Liver (tissue), 9 donors: ENCODE results near the gene CDC42EP3. TPM values are rescaled to one million over a fixed set of nuclear protein-coding genes. Genes with fewer than 3 reads are reported as not detected.

Experiments
- DNase-seq: peaks from one replicate; pipeline ENCODE4 v3.0.0-alpha.2; 2017; ENCODE audit warnings: low spot score
- H3K27ac ChIP-seq, 2 donors: one replicate each; pipeline ENCODE4 v1.7.0; 2013; ENCODE audit warnings: inconsistent platforms in 2 of 2, low read length in 2 of 2, control low read depth in 1 of 2, low read depth in 1 of 2, mild to moderate bottlenecking in 1 of 2
- H3K27me3 ChIP-seq, 4 donors: one replicate each; pipeline versions ENCODE4 v1.6.1 to v1.7.0; 2013; ENCODE audit warnings: low read length in 3 of 4, inconsistent platforms in 1 of 4, mild to moderate bottlenecking in 1 of 4, moderate library complexity in 1 of 4; ENCODE audit not compliant: control insufficient read depth in 4 of 4, insufficient read depth in 4 of 4
- H3K36me3 ChIP-seq, 4 donors: one replicate each; pipeline versions ENCODE4 v1.6.1 to v1.7.0; 2013; ENCODE audit warnings: low read length in 3 of 4, mild to moderate bottlenecking in 3 of 4, low read depth in 1 of 4, moderate library complexity in 1 of 4; ENCODE audit not compliant: control insufficient read depth in 4 of 4, insufficient read depth in 3 of 4
- H3K4me1 ChIP-seq, 4 donors: one replicate each; pipeline versions ENCODE4 v1.6.1 to v1.7.0; 2013; ENCODE audit warnings: low read length in 3 of 4, mild to moderate bottlenecking in 3 of 4, moderate library complexity in 1 of 4; ENCODE audit not compliant: control insufficient read depth in 4 of 4, insufficient read depth in 4 of 4
- H3K4me3 ChIP-seq, 3 donors: one replicate each; pipeline versions ENCODE4 v1.6.1 to v1.7.0; 2013; ENCODE audit warnings: low read length in 3 of 3, control low read depth in 1 of 3, low read depth in 1 of 3, mild to moderate bottlenecking in 1 of 3
- H3K9ac ChIP-seq, 2 donors: one replicate each; pipeline ENCODE4 v1.7.0; 2013; ENCODE audit warnings: low read length in 2 of 2, mild to moderate bottlenecking in 2 of 2, moderate library complexity in 2 of 2, control low read depth in 1 of 2, low read depth in 1 of 2
- H3K9me3 ChIP-seq, 4 donors: one replicate each; pipeline versions ENCODE4 v1.6.1 to v1.7.0; 2013; ENCODE audit warnings: low read length in 3 of 4; ENCODE audit not compliant: control insufficient read depth in 4 of 4
- ATF3 ChIP-seq: IDR thresholded peaks from 2 replicates; pipeline ENCODE4 v1.6.1; 2016; ENCODE audit warnings: antibody characterized with exemption
- FOXA1 ChIP-seq: IDR thresholded peaks from 2 replicates; pipeline ENCODE4 v1.6.1; 2016; ENCODE audit warnings: antibody characterized with exemption
- FOXA2 ChIP-seq: IDR thresholded peaks from 2 replicates; pipeline ENCODE4 v1.6.1; 2016; ENCODE audit warnings: antibody characterized with exemption
- GABPA ChIP-seq, 2 donors: IDR thresholded peaks in 1 of 2; conservative IDR thresholded peaks in 1 of 2; 2 replicates each; pipeline ENCODE4 v1.6.1; 2016; ENCODE audit warnings: antibody characterized with exemption in 2 of 2, mild to moderate bottlenecking in 1 of 2, moderate library complexity in 1 of 2
- HNF4A ChIP-seq, 2 donors: conservative IDR thresholded peaks; 2 replicates each; pipeline ENCODE4 v1.6.1; 2016; ENCODE audit warnings: antibody characterized with exemption in 2 of 2, mild to moderate bottlenecking in 2 of 2
- HNF4G ChIP-seq: IDR thresholded peaks from 2 replicates; pipeline ENCODE4 v1.6.1; 2016; ENCODE audit warnings: antibody characterized with exemption
- JUND ChIP-seq, 2 donors: IDR thresholded peaks; 2 replicates each; pipeline ENCODE4 v1.6.1; 2016; ENCODE audit warnings: antibody characterized with exemption in 2 of 2
- MAX ChIP-seq: IDR thresholded peaks from 2 replicates; pipeline ENCODE4 v1.6.1; 2016; ENCODE audit warnings: antibody characterized with exemption
- NR2F2 ChIP-seq: IDR thresholded peaks from 2 replicates; pipeline ENCODE4 v1.6.1; 2016; ENCODE audit warnings: antibody characterized with exemption
- RAD21 ChIP-seq, 2 donors: IDR thresholded peaks; 2 replicates each; pipeline ENCODE4 v1.6.1; 2016; ENCODE audit warnings: antibody characterized with exemption in 2 of 2, mild to moderate bottlenecking in 2 of 2
- REST ChIP-seq: IDR thresholded peaks from 2 replicates; pipeline ENCODE4 v1.6.1; 2016; ENCODE audit warnings: antibody characterized with exemption, mild to moderate bottlenecking
- RXRA ChIP-seq, 2 donors: IDR thresholded peaks; 2 replicates each; pipeline ENCODE4 v1.6.1; 2017 to 2018; ENCODE audit warnings: antibody characterized with exemption in 2 of 2, mild to moderate bottlenecking in 1 of 2
- SP1 ChIP-seq: IDR thresholded peaks from 2 replicates; pipeline ENCODE4 v1.6.1; 2018; ENCODE audit warnings: antibody characterized with exemption, mild to moderate bottlenecking
- TAF1 ChIP-seq: conservative IDR thresholded peaks from 2 replicates; pipeline ENCODE4 v1.6.1; 2016; ENCODE audit warnings: antibody characterized with exemption, mild to moderate bottlenecking
- YY1 ChIP-seq: IDR thresholded peaks from 2 replicates; pipeline ENCODE4 v1.6.1; 2016; ENCODE audit warnings: antibody characterized with exemption, mild to moderate bottlenecking
- WGBS: extraction: QIAGEN DNeasy Blood & Tissue Kit; methylation state at CpG from one replicate; pipeline ENCODE4 v1.1.7; 2013; 5-methylcytosine and 5-hydroxymethylcytosine counted together
- polyA plus RNA-seq, 2 donors: library from polyadenylated mRNA; stranded (reverse) in 1 of 2; unstranded in 1 of 2; fragments of 200-250 nt in 1 of 2; fragments of >200 nt in 1 of 2; fragmentation: Nextera tagmentation in 1 of 2; extraction: Ambion mirVana in 1 of 2; gene quantifications; one replicate each; pipeline versions ENCODE4 v1.2.1 to v1.2.3, GENCODE V29; 2013 to 2015
- total RNA-seq, 2 donors: library from RNA; depleted of rRNA; stranded (reverse); fragments of >200 nt; gene quantifications; one replicate each; pipeline ENCODE4 v1.2.3, GENCODE V29; 2014
- donor health status: healthy.
- donor health status: healthy.
- donor health status: healthy.
- donor health status: healthy.
- donor health status: healthy.

The CDC42EP3 gene
- total and polyA plus RNA-seq, 4 donors: 2.5 to 4.1 (median 3.3) TPM

- H3K4me3 ChIP-seq: peak overlapping the region; percentile 84 to 93 (median 86)
- 42% methylated on average over 11 of the region's 11 CpGs for WGBS
- TF ChIP-seq JUND (IDR thresholded peaks at IDR 0.05) (no peak), HNF4G (no peak), HNF4A (conservative IDR thresholded peaks at IDR 0.05) (no peak), TAF1 (no peak), RXRA (IDR thresholded peaks at IDR 0.05) (no peak), SP1 (no peak), FOXA1 (no peak), MAX (no peak)
These were observed 949 bp downstream of the CDC42EP3 start for GRCh38 chr2:37670378-37671008.

GRCh38 chr2:37669446-37669845 lies 2.0 kb downstream of the CDC42EP3 start:
- peak overlapping the region in 1 of 3 donors; percentile 11 for H3K4me3 ChIP-seq
- DNase-seq: no peak
- no peak overlapping the region for H3K9ac ChIP-seq
- WGBS: 91% methylated on average over 3 of the region's 3 CpGs
- peaks cover 0 to 16% (median 13%) of the 10 kb centered on the region in 4 donors for H3K4me1 ChIP-seq
- no peaks in the 10 kb centered on the region for H3K27me3 ChIP-seq
- no peak overlapping the region for H3K27ac ChIP-seq
- no peaks in the 10 kb centered on the region for H3K9me3 ChIP-seq
- TF ChIP-seq SP1 (no peak), REST (no peak), RAD21 (IDR thresholded peaks at IDR 0.05) (no peak), NR2F2 (no peak), GABPA (IDR thresholded peaks at IDR 0.05 in 1 of 2, conservative IDR thresholded peaks at IDR 0.05 in 1 of 2) (no peak), JUND (IDR thresholded peaks at IDR 0.05) (no peak), RXRA (IDR thresholded peaks at IDR 0.05) (no peak), FOXA2 (no peak), MAX (no peak), YY1 (no peak), ATF3 (no peak)
- H3K36me3 ChIP-seq: no peaks in the 10 kb centered on the region

More at GRCh38 chr2:37670378-37671008, 949 bp downstream of the CDC42EP3 start:
- H3K4me1 ChIP-seq: peaks cover 0 to 16% (median 11%) of the 10 kb centered on the region in 4 donors
- H3K27ac ChIP-seq: peak overlapping the region in 1 of 2 donors; percentile 67
- no peak for DNase-seq
- H3K9me3 ChIP-seq: no peaks in the 10 kb centered on the region
- no peaks in the 10 kb centered on the region for H3K36me3 ChIP-seq
- H3K27me3 ChIP-seq: no peaks in the 10 kb centered on the region
- peak overlapping the region; percentile 13 to 51 for H3K9ac ChIP-seq
